Inflammatory macrophage (primary cell): ENCODE results near the gene KANTR.

Experiments
- DNase-seq, 2 donors: peaks; one replicate each; pipeline ENCODE4 v3.0.0-alpha.2; 2020 to 2022
- total RNA-seq, 18 experiments: gene quantifications; one replicate each; lab custom pipeline; 2026; ENCODE audit warnings: mixed read lengths in 6 of 18, inconsistent platforms in 2 of 18; lab: John Stamatoyannopoulos, UW

KANTR gene, protein sequence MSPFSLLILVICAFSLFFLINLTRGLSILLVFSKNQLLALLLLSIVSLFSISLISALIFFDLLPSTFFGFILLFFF
- 0.41 to 9.2 (median 3.5) reads per million in 18 experiments for total RNA-seq

DNA sequence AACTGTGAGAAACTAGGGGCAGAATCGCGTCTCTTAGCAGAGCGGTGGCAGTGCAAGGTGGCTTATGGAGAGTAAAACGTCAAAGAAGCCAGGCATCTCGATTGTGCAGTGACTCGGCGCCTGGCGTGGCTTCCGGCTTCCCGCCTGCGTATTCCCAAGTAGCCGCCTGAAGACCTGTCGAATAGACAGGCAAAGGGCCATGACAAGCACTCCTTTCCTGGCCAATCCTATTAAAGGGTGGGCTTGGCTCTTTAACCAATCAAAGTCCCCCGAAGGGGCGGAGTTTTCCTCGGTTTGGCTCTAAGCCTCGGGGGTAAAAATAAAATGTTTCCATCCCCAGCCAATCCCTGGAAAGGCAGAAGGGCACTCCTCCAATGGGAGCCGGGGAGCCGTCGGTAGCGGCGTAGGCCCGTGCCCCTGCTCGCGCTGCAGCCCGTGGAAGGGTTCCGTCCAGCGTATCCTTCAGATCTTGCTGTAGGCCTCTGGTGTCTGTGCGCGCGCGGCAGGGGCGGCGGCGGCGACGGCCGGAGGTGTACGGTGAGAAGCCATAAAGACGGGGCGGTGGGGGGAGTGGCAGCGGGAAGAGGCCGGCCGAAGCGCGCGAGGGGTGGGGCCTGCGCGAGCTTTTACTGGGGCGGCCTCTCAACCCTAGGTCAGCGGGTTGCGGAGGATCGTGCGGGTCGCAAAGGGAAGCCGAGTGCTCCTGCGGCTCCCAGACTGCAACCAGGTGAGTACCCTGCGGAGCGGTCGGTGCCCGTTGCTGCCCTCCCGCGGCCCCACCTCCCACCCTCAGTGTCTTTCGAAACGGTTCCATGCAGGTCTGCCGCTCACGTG, at the start of gene KANTR:
KANTR (plus strand) TSS at position 395 of the 834 bp plus-strand sequence. CDS start 30,131 bp downstream, outside the sequence.
- DNase-seq = peak; percentile 95

DNA sequence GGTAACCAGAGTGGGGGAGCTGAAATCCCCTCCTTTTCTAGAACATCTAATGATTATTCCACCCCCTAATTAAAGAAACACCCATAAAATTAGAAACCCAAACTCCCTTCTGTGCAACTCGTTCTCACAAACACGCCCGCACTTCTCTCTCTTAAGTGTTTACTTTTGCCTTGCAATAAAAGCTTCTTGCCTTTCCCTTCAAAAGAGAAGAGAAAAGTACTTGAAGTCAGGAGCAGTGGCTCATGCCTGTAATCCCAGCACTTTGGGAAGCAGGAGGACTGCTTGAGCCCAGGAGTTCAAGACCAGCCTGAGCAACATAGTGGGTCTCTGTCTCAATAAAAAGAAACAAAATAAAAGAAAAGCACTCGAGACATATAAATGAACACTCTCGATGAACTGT, 48.9 kb upstream of the KANTR start:
- no peak for DNase-seq

DNA sequence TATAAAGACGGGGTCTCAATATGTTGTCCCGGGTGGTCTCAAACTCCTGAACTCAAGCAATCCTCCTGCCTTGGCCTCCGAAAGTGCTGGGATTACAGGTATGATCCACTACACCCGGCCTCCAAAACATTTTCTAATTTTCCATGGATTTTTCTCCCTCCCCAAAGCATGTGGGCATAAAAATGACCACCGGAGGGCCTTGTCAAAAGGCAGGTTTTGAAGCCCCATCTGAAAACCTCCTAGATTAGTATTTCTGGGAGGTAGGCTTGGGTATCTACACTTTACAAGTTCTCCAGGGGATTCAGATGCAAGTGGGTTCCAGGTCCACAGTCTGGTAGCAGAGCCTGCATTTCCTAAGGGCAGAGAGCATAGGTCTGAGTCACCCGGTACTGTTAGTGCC, 46.7 kb upstream of the KANTR start:
- no peak for DNase-seq

DNA sequence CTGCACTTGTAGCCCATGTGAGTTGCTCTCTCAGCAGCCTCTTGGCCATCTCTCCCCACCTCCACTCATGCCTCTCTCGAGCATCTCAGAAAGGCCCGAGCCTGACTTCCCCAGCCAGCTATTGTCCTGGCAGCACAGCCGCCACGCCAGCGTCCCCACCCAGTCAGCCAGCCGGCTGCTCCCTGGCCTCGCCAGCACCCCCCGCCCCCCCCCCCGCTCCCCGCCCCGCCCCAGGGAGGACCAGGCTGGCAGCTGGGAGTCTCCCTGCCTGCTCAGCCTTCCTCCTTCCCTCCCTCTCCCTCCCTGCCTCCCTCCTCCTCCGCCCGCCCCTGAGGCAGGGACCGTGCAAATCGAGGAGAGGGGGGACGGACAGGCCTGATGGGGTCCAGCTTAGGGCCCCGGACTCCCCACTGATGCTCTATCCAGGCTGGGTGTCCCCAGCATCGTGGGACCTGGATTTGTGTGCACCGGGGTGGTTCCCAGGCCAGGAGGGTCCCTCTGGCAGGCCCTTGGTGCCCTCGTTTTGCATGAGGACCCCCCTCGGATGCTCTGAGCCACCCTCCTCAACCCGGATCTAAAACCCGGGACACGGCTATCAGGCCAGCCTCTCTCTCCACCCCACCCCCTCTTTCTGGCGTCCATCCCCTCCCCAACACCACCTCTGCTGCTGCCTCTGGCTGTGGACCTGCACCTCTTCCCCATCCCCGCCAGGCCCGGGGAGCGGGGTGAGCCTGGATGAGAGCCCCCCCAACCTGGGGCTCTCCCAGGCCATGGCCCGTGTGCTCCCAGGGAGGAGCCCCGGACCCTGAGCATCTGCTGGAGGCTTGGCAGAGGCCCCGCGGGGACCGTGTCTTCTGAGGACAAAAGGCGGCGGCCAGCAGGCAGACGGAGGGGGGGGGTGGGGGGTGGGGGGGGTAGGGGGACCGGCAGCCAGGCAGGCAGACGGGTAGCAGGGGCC, 45.5 kb upstream of the KANTR start, which contains the start of gene GPR173:
GPR173 (plus strand) TSS at position 621 of the 958 bp plus-strand sequence. CDS start 27,833 bp downstream, outside the sequence.
- DNase-seq = no peak

DNA sequence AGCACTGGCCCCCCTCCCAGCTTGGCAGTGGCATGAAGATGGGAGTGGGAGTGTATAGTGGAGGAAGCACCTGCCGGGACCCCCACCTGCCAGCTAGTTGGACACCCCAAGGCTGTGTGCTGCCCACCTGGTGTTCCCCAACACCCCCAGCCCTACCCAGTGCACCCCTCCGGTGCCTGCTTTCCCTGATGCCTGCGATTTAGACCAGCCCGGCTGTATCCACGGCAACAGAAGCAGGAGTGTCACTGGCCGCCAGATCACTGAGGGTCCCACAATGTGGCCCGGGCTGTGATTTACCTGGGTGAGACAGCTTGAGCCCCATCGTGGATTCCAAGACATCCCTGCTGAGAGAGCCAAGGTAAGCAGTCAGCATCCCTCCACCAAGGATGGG, 44.8 kb upstream of the KANTR start:
- DNase-seq = no peak

DNA sequence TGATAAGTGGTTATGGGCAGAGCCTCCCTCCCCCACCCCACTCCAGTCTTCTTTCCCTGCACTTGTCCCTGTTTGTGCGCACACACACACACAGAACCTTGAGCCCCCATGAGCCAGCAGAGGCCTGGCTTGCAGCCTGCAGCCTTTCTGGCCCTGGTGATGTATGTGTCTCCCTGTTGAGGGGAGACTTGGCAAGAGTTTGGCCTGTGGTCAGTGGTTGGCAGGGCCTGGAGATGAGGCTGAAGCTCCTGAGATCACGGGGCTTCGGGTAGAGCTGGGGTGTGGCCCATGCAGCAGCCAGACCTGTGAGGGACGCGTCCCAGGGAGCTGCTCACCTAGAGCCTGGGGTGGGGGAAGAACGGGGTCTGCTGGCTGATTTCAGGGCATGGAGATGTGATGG, 43.1 kb upstream of the KANTR start:
- no peak for DNase-seq

DNA sequence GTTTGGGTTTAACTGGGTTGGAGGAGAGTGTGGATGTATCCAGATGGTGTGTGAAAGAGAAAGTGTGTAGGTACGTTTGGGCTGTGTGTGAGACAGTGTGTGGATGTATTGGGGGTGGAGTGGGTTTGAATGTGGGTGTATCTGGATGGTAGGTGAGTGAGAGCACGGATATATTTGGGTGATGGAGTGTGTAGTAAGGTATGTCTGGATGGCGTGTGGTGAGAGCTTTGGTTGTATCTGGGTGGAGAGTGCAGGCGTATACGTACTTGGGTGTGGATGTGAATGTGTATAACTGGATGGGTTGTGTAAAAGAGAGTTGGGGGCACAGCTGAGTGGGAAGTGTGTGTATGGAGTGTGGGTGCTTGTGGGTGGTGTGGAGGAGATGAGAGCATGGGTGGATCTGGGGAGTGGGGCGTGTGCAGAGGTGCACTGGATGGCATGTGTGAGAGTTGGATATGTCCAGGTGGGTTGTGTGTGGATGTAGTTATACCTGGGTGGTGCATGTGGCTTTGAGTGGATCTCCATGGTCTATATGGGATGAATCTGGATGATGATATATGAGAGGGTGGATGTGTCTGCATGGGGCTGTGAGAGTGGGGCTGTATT, 38.6 kb upstream of the KANTR start:
- DNase-seq = no peak

DNA sequence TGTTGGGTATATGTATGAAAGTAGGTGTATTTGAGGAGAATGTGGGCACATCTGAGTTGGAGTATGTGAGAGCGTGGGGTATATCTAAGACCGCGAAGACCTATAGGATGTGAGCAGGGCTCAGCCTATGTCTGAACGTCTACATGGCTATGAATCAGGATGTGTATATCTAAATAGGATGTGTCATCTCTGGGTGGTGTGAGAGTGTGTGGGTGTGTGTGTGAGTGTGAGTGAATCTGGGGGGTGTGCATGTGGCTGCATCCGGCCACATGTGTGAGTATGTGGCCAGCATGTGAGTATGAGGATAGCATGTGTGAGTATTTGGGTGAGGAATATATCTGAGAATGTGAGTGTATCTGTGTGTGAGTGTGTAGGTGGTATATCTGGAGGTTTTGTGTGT, 37.6 kb upstream of the KANTR start:
- DNase-seq = no peak

DNA sequence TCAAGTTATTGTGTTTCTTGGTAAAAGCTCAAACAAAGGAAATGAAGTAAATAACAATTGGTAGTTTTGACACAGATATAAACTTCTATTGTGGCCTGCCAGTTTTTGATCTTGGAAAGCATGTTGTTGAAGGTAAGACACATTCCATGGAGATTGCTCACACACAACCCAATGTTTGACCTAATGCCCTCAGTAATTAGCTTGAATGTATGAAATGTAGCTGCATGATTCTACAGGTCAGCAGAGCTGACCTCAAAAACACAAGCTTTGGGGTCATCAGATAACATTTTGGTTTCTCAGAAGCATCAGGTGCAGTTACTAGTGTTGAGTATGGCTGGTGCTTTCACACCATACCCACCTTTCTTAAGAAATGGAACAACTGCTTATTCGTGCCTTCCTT, 28.8 kb upstream of the KANTR start:
- no peak for DNase-seq

DNA sequence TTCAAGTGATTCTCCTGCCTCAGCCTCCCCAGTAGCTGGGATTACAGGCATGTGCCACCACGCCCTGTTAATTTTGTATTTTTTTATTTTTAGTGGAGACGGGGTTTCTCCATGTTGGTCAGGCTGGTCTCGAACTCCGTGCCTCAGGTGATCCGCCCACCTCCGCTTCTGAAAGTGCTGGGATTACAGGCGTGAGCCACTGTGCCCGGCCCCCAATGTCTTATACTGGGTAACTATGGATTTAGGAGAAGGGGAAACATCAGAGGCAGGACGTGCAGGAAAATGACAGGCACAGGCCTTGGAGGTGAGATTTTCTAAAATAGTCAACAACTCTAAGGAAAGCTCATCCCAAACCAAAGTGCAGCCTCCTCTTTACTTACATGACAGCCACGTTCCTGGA, 22.9 kb upstream of the KANTR start:
- DNase-seq = no peak

DNA sequence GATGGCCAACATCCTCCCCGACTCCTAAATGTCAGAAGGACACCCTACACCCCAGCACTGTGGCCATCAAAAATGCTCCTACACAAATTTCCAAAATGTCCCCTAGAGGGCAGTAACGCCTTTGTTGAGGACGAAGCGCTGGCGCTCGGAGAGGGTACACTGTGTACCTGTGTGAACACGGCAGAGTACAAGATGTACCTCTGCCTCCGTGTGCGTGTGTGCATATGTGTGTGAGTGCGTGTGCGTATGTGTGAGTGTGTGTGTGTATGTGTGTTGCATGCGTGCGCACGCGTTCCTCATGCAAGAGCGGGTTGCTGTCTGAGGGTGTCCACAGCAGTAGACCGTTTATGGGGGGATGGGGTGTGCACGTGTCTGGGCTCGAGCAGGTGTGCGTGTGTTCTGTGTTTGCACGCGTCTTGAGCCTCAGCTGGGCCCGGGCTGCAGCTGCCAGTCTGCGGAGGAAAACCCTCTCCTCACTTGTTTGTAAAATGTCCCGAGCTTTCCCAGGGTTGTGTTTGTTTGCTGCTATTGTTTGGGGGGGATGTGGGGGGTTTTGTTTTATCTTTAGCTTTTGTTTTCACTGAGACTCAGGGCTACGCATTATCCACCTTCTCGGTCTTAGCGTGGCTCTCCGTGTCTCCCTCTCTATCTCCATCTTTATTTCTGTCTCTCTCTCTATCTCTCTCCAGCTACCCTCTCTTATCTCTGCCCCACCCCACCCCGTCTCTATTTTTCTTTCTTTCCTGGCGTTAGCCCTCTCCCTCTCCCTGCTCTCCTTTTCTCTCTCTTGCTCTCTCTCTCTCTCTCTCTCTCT, 22.1 kb upstream of the KANTR start:
- peak; percentile 53 to 59 for DNase-seq

DNA sequence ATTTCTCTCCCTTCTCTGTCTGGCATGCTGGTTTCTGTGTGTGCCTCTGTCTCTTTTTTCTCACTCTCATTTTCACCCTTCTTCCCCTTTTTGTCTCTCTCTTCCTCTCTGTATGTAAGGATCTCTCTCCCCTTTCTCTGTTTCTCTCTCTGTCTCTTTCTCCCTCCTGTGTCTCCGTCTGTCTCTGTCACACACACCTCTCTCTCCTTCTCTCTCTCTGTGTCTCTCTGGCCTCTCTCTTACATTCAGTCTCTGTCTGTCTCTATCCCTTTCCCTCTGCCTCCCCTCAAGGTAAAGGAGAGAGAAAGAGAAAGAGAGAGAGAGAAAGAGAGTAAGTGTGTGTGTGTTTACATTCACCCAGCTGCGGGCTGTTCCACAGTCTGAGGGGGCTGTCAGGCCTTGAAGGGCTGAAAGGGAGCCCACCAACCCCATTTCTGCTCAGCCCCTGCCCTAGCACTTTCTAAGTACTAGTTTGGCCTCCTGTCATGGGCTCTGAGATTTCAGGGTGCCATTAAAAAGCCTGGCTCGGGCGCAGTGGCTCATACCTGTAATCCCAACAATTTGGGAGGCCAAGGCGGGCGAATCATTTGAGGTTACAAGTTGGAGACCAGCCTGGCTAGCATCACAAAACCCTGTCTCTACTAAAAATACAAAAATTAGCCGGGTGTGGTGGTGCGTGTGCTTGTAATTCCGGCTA, 21.4 kb upstream of the KANTR start:
- no peak for DNase-seq

DNA sequence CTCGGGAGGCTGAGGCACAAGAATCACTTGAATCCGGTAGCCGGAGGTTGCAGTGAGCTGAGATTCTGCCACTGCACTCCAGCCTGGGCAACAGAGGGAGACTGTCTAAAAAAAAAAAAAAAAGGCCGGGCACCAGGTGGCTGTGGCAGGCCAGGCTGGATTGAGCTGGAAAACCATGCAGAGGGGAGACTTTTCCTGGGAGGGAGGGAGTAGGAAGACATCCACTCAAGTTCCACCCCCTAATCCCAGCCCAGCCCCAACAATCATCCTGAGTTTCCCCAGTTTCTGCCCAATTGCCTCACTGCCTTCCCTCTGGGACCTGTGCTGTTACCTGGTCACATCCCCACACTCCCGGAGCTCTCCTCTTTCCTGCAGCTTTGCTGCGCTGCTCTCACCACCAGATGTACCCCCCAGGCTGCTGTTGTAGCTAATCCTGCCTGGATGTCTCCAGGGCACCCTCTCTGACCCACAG, 20.8 kb upstream of the KANTR start:
- DNase-seq = no peak

DNA sequence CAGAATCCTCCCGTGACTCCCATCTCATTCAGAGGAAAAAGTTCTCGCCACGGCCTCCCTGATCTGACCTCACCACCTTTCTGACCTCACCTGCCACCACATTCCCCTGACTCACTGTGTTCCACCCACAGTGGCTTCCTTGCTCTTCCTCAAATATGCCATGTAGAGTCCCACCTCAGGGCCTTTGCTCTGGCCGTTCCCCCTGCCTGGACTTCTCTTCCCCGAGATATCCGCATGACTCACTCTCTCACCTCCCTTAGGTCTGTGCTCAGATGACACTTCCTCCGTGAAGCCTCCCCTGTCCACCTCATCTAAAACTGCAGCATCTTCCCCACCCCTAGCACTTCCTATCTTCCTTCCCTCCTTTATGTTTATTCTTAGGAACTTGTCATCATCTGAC, 18.9 kb upstream of the KANTR start:
- DNase-seq = no peak

DNA sequence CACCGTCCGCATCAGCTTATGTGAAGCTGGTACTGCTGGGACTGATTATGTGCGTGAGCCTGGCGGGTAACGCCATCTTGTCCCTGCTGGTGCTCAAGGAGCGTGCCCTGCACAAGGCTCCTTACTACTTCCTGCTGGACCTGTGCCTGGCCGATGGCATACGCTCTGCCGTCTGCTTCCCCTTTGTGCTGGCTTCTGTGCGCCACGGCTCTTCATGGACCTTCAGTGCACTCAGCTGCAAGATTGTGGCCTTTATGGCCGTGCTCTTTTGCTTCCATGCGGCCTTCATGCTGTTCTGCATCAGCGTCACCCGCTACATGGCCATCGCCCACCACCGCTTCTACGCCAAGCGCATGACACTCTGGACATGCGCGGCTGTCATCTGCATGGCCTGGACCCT, 17.3 kb upstream of the KANTR start:
- no peak for DNase-seq

DNA sequence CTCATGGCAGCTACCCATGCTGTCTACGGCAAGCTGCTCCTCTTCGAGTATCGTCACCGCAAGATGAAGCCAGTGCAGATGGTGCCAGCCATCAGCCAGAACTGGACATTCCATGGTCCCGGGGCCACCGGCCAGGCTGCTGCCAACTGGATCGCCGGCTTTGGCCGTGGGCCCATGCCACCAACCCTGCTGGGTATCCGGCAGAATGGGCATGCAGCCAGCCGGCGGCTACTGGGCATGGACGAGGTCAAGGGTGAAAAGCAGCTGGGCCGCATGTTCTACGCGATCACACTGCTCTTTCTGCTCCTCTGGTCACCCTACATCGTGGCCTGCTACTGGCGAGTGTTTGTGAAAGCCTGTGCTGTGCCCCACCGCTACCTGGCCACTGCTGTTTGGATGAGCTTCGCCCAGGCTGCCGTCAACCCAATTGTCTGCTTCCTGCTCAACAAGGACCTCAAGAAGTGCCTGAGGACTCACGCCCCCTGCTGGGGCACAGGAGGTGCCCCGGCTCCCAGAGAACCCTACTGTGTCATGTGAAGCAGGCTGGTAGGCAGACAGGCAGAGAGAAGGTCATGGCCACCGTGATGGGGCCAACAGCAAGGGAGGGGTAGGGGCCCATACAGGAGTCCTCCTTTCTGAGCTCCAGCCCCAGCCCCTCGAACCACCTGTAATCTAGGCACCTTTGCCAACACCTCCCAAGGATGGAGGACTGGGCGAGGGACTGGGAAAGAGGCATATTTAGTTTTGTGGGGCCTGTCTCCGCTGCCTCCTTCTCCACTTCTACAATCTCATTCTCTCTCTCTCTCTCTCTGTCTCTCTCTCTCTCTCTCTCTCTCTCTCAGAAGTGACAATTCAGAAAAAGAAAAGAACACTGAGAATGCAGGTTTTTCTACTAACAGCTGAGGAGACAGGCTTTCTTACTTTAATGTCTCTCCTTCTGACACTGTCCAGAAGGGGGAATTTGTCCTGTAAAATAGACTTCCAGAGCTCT, 16.4 kb upstream of the KANTR start:
- no peak for DNase-seq

DNA sequence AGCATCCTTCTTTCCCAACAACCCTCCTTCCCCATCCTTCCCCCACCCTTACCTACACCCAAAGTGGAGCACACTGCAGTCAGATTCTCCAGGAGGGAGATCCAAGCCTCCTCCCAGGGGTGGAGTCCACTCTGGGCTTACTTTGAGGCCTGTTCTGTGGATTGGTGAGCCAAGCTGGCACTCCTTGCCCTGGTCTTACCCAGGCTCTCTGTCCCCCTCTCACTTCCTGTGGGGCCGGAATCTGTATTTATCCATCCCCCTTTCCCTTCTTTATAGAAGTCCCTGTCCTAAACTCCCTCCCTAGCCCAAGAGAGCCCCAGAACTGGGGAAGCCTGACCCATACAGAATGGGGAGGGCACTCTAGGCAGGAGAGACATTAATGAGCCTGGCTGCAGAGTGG, 15.0 kb upstream of the KANTR start:
- no peak for DNase-seq

DNA sequence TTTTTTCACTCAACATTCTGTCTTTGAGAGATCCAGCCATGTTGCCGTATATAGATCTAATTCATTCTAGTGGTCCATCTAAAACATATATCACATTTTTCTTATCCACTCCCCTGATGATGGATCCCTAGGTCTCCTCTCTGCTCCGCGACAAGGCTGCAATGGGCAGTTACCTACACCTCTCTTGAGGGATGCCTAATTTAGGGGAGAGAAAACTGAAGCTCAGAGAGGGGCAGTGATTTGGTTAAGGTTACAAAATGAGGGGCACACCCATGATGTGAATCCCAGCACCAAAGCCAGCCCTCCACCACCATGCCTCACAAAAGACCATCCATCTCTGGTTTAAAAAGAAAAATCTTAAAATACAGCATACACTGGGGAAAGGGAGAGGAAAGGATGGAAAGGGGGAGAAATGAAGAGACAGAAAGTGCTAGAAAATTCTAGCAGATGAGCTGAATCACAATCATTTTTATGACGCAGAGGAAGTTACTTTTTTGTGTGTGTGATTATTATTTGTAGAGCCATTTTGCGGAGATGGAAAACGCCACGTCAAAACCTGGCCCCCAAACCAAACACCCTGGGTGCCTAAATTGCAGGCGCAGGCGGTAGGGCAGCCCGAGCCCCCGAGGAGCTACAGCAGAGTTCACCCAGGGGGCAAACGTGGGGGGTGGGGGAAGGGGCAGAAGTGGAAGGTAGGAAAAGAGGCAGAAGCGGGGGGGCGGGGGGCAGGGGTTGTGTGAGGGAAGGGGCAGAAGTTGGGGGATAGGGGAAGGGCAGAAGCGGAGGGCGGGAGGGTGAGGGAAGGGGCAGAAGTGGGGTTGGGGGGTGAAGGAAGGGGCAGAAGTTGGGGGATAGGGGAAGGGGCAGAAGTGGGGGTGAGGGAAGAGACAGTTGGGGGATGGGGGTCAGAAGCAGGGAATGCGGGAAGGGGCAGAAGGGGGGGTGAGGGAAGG, 13.0 kb upstream of the KANTR start:
- no peak for DNase-seq
